A673 (cell line): ENCODE results near the gene PARVA. TPM values are rescaled to one million over a fixed set of nuclear protein-coding genes. Genes with fewer than 3 reads are reported as not detected.

Experiments used
- BruUV-seq: library from RNA; stranded (reverse); fragments of 400-500 nt; replicated peaks from 2 replicates; lab custom pipeline; 2021; lab: Mats Ljungman, UMichigan
- CTCF ChIA-PET: fragments of 300-600 bp; sonication (Branson Sonifier 250); formaldehyde crosslinking; loops from one replicate; lab custom pipeline; 2022; ENCODE audit warnings: antibody characterized with exemption; lab: Charles Lee
- POLR2A ChIA-PET: fragments of 300-600 bp; sonication (Branson Sonifier 250); formaldehyde crosslinking; loops from one replicate; lab custom pipeline; 2022; ENCODE audit warnings: antibody characterized with exemption; ENCODE audit not compliant: low non-redundant PET; lab: Charles Lee
- DNase-seq: peaks from one replicate; pipeline ENCODE4 v3.0.0-alpha.2; 2015; ENCODE audit warnings: low spot score
- H3K27ac ChIP-seq: fragments of 200-600 bp; sonication (generic); 2 replicates; pipeline ENCODE4 v1.5.1; 2016; ENCODE audit warnings: mixed run types, low read depth, mild to moderate bottlenecking, mixed read lengths, antibody characterized with exemption, low read length; ENCODE audit not compliant: poor library complexity, severe bottlenecking
- H3K27me3 ChIP-seq: fragments of 200-600 bp; sonication (generic); replicated peaks from 2 replicates; pipeline ENCODE4 v1.6.1; 2017; ENCODE audit warnings: mixed run types, low read depth, mild to moderate bottlenecking, mixed read lengths, antibody characterized with exemption, low read length; ENCODE audit not compliant: insufficient read depth, poor library complexity
- H3K36me3 ChIP-seq: fragments of 200-600 bp; sonication (generic); 2 replicates; pipeline ENCODE4 v1.6.1; 2016; ENCODE audit warnings: mixed run types, mild to moderate bottlenecking, mixed read lengths, antibody characterized with exemption, low read length; ENCODE audit not compliant: insufficient read depth, poor library complexity, severe bottlenecking
- H3K4me1 ChIP-seq: fragments of 200-600 bp; sonication (generic); 2 replicates; pipeline ENCODE4 v1.6.1; 2017; ENCODE audit warnings: mixed run types, mild to moderate bottlenecking, mixed read lengths, antibody characterized with exemption, low read length; ENCODE audit not compliant: insufficient read depth, poor library complexity, severe bottlenecking
- H3K4me3 ChIP-seq: fragments of 200-600 bp; sonication (generic); 2 replicates; pipeline ENCODE4 v1.5.1; 2016; ENCODE audit warnings: low read depth, mixed run types, mild to moderate bottlenecking, mixed read lengths, low read length; ENCODE audit not compliant: poor library complexity, severe bottlenecking
- H3K9me3 ChIP-seq: fragments of 200-600 bp; sonication (generic); 2 replicates; pipeline ENCODE4 v1.6.1; 2016; ENCODE audit warnings: mixed run types, low read depth, mild to moderate bottlenecking, mixed read lengths, antibody characterized with exemption, low read length; ENCODE audit not compliant: poor library complexity, severe bottlenecking
- EZH2 ChIP-seq: fragments of 200-600 bp; sonication (generic); IDR thresholded peaks from 2 replicates; pipeline ENCODE4 v1.6.1; 2017; ENCODE audit warnings: borderline replicate concordance, low read depth, mild to moderate bottlenecking, mixed read lengths, antibody characterized with exemption, low read length; ENCODE audit not compliant: poor library complexity, severe bottlenecking
- intact Hi-C: fragments of 100-400 bp; cut with micrococcal nuclease; formaldehyde crosslinking; loops from one replicate; pipeline ENCODE4 v1.10.0; 2022; ENCODE audit not compliant: unreplicated experiment
- total RNA-seq: library from RNA; stranded (reverse); gene quantifications from 2 replicates; pipeline ENCODE4 v1.2.3, GENCODE V29; 2021
- TF ChIP-seq, protein P1 (sequence below): fragments of 300-800, 200-600 bp; sonication (generic); conservative IDR thresholded peaks from 2 replicates; pipeline ENCODE4 v1.5.1; 2017; ENCODE audit warnings: low read depth, mild to moderate bottlenecking, antibody characterized with exemption, low read length, moderate library complexity, mixed read lengths

The PARVA gene
- total RNA-seq, 1 experiment from 2014 or later, result 15.2 TPM

DNA sequence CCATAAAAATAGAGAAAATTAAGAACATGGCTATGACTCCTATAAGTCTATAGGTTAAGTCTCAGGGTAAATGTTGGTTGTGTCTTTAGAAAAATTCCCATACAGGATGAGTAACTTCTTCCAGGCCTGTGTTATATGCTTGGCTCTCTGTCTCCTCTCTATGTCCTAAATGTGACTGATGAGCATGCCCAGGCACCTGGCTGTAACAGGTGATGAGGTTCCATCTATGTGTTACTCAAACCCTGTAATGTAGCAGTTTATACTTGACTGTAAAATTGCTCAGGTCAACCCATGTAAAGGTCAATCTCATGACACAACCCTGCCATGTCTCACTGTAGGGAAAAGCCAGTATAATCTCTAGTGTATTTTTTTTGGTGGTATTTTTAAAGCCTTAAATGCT, 69.5 kb downstream of the PARVA start:
- H3K9me3 ChIP-seq, result no peaks in the 10 kb centered on the region
- H3K4me3 ChIP-seq, result no peak overlapping the region
- H3K36me3 ChIP-seq, result no peaks in the 10 kb centered on the region
- CTCF ChIA-PET, result no interaction called here
- DNase-seq, result no peak
- TF ChIP-seq, protein P1, sequence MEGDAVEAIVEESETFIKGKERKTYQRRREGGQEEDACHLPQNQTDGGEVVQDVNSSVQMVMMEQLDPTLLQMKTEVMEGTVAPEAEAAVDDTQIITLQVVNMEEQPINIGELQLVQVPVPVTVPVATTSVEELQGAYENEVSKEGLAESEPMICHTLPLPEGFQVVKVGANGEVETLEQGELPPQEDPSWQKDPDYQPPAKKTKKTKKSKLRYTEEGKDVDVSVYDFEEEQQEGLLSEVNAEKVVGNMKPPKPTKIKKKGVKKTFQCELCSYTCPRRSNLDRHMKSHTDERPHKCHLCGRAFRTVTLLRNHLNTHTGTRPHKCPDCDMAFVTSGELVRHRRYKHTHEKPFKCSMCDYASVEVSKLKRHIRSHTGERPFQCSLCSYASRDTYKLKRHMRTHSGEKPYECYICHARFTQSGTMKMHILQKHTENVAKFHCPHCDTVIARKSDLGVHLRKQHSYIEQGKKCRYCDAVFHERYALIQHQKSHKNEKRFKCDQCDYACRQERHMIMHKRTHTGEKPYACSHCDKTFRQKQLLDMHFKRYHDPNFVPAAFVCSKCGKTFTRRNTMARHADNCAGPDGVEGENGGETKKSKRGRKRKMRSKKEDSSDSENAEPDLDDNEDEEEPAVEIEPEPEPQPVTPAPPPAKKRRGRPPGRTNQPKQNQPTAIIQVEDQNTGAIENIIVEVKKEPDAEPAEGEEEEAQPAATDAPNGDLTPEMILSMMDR, result no peak
- no peak for TF ChIP-seq EZH2
- peaks cover 7% of the 10 kb centered on the region for H3K4me1 ChIP-seq
- BruUV-seq, result no TSS peak
- intact Hi-C loops, result no loop called here
- no peak overlapping the region for H3K27ac ChIP-seq
- POLR2A ChIA-PET, result no interaction called here
- H3K27me3 ChIP-seq, result no peaks in the 10 kb centered on the region

DNA sequence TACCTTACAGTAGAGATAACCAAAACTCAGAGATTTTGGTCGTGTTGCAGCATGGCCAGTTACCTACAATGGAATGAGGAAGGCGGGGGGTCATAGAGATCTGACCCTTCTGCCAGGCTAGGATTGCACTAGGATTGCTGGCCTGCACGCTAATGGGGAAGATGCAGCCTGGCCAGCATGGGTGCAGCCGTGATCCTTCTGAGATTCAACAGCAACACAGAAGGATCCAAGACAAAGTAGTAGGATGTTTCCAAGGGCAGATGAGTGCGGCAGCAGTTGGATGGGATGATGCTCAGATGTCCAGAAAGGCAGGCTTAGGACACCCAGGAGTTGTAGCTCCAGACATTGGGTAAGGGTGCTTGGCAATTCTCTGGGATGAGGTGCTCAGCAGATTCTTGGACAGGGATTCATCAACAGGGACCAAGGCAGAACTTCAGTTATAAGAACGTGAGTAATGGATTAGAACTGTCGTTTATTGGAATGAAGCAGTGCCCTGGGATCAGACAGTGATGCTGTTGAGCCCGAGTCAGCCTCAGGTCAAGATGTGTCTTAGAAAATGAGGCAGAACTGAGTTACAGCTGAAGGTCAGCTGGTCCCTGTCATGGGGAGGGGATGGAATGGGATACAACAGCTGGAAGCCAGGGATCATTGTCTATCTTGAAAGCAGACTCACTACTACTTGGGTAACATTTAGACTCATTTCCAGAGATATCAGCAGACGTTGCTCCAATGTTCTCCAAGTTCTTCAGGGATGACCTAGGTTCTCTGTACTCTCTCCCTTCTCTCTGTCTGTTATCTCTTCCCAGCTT, 71.0 kb downstream of the PARVA start:
- Histone ChIP-seq H3K27ac (no peak overlapping the region), H3K27me3 (no peaks in the 10 kb centered on the region), H3K4me1 (no peaks in the 10 kb centered on the region), H3K36me3 (no peaks in the 10 kb centered on the region), H3K4me3 (no peak overlapping the region), H3K9me3 (no peaks in the 10 kb centered on the region)
- DNase-seq, result no peak
- intact Hi-C loops, result no loop called here
- no peak for TF ChIP-seq EZH2
- TF ChIP-seq, protein P1, result no peak
- no TSS peak for BruUV-seq
- CTCF ChIA-PET, result no interaction called here
- POLR2A ChIA-PET, result interaction anchor here (0.7 kb wide), 1 partner anchor 1559 kb away, joined by 3 read pairs; no protein-coding TSS in a partner anchor

DNA sequence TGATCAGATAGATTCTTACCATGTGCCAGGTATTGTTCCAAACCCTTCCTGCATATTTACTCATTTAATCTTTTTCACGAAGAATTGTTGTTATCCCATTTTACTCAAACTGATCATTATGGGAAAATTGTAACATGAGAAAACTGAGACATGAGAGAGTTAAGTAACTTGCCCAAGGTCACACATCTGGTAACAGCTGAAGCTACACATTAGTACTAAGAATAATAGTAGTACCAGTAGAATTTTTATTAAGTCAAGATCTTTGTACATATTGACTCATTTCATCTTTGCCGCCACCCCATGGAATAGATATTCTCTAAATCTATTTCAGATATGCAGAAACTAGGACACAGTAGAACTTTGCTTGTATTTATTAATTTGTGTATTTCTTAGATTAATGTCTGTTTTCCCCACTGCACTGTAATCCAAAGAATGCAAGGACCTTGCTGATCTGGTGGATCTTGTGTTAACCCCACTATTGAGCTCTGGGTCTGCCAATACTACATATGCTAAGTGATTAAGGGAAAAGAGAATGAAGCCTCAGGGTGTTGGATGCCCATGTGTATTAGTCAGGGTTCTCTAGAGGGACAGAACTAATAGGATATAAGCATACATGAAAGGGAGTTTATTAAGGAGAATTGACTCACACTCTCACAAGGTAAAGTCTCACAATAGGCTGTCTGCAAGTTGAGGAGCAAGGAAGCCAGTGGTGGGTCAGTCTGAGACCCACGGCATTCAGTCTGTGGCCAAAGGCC, 72.8 kb downstream of the PARVA start:
- Histone ChIP-seq H3K4me3 (no peak overlapping the region), H3K4me1 (no peaks in the 10 kb centered on the region), H3K27ac (no peak overlapping the region), H3K27me3 (no peaks in the 10 kb centered on the region), H3K36me3 (no peaks in the 10 kb centered on the region), H3K9me3 (no peaks in the 10 kb centered on the region)
- POLR2A ChIA-PET, result no interaction called here
- DNase-seq, result no peak
- TF ChIP-seq, protein P1, result no peak
- no peak for TF ChIP-seq EZH2
- CTCF ChIA-PET, result no interaction called here
- BruUV-seq, result no TSS peak
- intact Hi-C loops, result no loop called here
